PC-9 (cell line): ENCODE measurements around the gene COL6A1. TPM values are rescaled to one million over a fixed set of nuclear protein-coding genes. Genes with fewer than 3 reads are reported as not detected.
"Not testable (repeated sequence)": the region's sequence is repeated elsewhere in the genome, so short reads cannot be mapped to it uniquely, and the experiment has no call there.

Experiments
- BruUV-seq: library from RNA; stranded (reverse); fragments of 400-500 nt; replicated peaks from 2 replicates; lab custom pipeline; 2021; lab: Mats Ljungman, UMichigan
- CTCF ChIA-PET: fragments of 300-600 bp; sonication (Branson Sonifier 250); formaldehyde crosslinking; loops from one replicate; lab custom pipeline; 2022; ENCODE audit warnings: antibody characterized with exemption; lab: Charles Lee
- POLR2A ChIA-PET: fragments of 300-600 bp; sonication (Branson Sonifier 250); formaldehyde crosslinking; loops from one replicate; lab custom pipeline; 2022; ENCODE audit warnings: antibody characterized with exemption; ENCODE audit not compliant: unreplicated experiment; lab: Charles Lee
- DNase-seq, 2 experiments: peaks; one replicate each; pipeline versions ENCODE4 v3.0.0 to v3.0.0-alpha.2; 2015 to 2022; ENCODE audit warnings: mixed read lengths in 1 of 2
- H2AFZ ChIP-seq: fragments of 200-600 bp; sonication (generic); 2 replicates; pipeline ENCODE4 v1.8.1; 2017; ENCODE audit warnings: antibody characterized with exemption
- H3F3A ChIP-seq: fragments of 200-600 bp; sonication (generic); 2 replicates; pipeline ENCODE4 v1.8.1; 2017; ENCODE audit warnings: antibody characterized with exemption, mild to moderate bottlenecking, low read depth; ENCODE audit not compliant: insufficient read depth
- H3K27ac ChIP-seq: fragments of 200-600 bp; sonication (generic); 2 replicates; pipeline ENCODE4 v1.6.1; 2016; ENCODE audit warnings: mixed run types
- H3K27me3 ChIP-seq: fragments of 200-600 bp; sonication (generic); 2 replicates; pipeline ENCODE4 v1.6.1; 2016; ENCODE audit warnings: low read depth, mixed run types; ENCODE audit not compliant: insufficient read depth
- H3K36me3 ChIP-seq: fragments of 200-600 bp; sonication (generic); 2 replicates; pipeline ENCODE4 v1.6.1; 2016; ENCODE audit warnings: low read depth, mixed run types
- H3K4me1 ChIP-seq: fragments of 200-600 bp; sonication (generic); replicated peaks from 2 replicates; pipeline ENCODE4 v1.6.1; 2016; ENCODE audit warnings: mixed run types; ENCODE audit not compliant: insufficient read depth
- H3K4me2 ChIP-seq: fragments of 200-600 bp; sonication (generic); 2 replicates; pipeline ENCODE4 v1.6.1; 2017; ENCODE audit warnings: mixed run types
- H3K4me3 ChIP-seq: fragments of 200-600 bp; sonication (generic); 2 replicates; pipeline ENCODE4 v1.6.1; 2016; ENCODE audit warnings: mixed run types
- H3K79me2 ChIP-seq: fragments of 200-600 bp; sonication (generic); 2 replicates; pipeline ENCODE4 v1.6.1; 2017; ENCODE audit warnings: low read depth, mixed run types
- H3K9me2 ChIP-seq: fragments of 200-600 bp; sonication (generic); 2 replicates; pipeline ENCODE4 v1.8.1; 2017; ENCODE audit warnings: mild to moderate bottlenecking; ENCODE audit not compliant: insufficient read depth
- H3K9me3 ChIP-seq: fragments of 200-600 bp; sonication (generic); 2 replicates; pipeline ENCODE4 v1.8.1; 2016; ENCODE audit warnings: low read depth; ENCODE audit not compliant: insufficient read depth
- H4K20me1 ChIP-seq: fragments of 200-600 bp; sonication (generic); 2 replicates; pipeline ENCODE4 v1.8.1; 2017; ENCODE audit not compliant: insufficient read depth
- EZH2 ChIP-seq: fragments of 200-600 bp; sonication (generic); IDR thresholded peaks from 2 replicates; pipeline ENCODE4 v1.8.0; 2017; ENCODE audit warnings: antibody characterized with exemption, low read depth
- intact Hi-C: fragments of 100-400 bp; cut with micrococcal nuclease; formaldehyde crosslinking; loops from one replicate; pipeline ENCODE4 v1.10.0; 2022; ENCODE audit not compliant: unreplicated experiment
- total RNA-seq: library from RNA; stranded (reverse); gene quantifications from 2 replicates; pipeline ENCODE4 v1.2.3, GENCODE V29; 2021
- TF ChIP-seq, protein P1 (sequence below): fragments of 200-600 bp; sonication (generic); conservative IDR thresholded peaks from 2 replicates; pipeline ENCODE4 v1.6.1; 2017; ENCODE audit warnings: mixed run types, antibody characterized with exemption, mild to moderate bottlenecking, moderate library complexity

COL6A1 gene
- total RNA-seq, 1 experiment from 2014 or later: 43.1 TPM

DNA sequence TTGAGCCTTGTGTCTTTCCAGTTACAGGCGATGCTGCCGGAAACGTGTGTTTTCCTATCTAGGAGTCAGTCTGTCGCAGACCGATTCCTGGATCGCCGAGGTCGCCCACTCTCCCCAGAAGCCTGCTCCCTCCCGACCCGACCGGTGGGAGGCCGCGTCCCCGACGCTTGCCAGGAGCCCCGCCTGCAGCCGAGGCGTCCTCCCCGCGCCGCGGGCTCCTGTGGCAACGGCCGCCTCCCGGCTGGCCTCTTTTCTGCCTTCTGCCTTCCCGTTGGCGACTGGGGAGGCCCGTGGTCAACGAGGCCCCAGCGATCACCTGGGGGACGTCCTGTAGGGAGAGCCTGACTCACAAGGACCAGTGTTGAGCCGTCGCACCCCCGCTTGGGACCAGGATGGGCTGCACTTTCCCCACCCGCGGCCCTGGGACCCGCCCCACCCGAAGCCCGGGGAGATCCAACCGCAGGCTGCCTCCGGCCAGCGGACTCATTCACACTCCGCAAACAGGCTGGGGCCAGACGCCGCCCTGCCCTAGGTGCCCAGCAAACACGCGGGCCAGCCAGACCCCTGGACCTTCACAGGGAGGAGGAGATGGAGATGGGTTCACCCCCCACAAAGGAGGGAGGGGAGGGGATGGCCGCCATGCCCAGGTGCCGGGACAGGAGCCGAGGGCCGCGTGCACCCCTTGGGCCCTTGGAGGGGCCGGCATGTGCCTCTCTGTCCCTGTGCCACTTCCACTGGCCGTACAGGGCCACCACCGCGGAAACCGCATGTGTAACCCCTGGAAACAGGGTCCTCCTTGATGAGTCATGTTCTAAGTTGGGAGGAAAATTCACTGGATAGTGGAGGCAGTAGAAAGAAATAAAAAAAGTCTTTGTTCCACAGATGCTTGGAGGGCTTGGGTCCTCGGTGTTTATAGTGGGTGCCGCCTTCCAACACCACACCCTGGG is 7.2 kb upstream of the COL6A1 start:
- no peaks in the 10 kb centered on the region for H4K20me1 ChIP-seq
- ChIA-PET POLR2A (no interaction called here), CTCF (interaction anchor here (0.7 to 1.7 kb wide), 2 partner anchors 169 to 744 kb away, joined by 5 to 12 read pairs; no protein-coding TSS in a partner anchor)
- no peaks in the 10 kb centered on the region for H3K27me3 ChIP-seq
- H3K9me3 ChIP-seq: no peaks in the 10 kb centered on the region
- BruUV-seq: no TSS peak
- peaks cover 6% of the 10 kb centered on the region; the same call in 1 of the 2 replicates for H3F3A ChIP-seq
- 0 out of 2 replicates have a peak overlapping the region, but pooled peaks have one; percentile 26 for H3K4me2 ChIP-seq
- intact Hi-C loops: loop anchor here (5.0 kb wide), 1 partner anchor 123 kb away; the partner anchor contains the start of gene COL6A2
- H3K9me2 ChIP-seq: no peaks in the 10 kb centered on the region
- DNase-seq: peak in 1 of 2 experiments; percentile 31
- H3K79me2 ChIP-seq: no peaks in the 10 kb centered on the region
- H3K27ac ChIP-seq: no peak overlapping the region
- H3K4me3 ChIP-seq: no peak overlapping the region
- no peak overlapping the region for H2AFZ ChIP-seq
- TF ChIP-seq, protein P1, sequence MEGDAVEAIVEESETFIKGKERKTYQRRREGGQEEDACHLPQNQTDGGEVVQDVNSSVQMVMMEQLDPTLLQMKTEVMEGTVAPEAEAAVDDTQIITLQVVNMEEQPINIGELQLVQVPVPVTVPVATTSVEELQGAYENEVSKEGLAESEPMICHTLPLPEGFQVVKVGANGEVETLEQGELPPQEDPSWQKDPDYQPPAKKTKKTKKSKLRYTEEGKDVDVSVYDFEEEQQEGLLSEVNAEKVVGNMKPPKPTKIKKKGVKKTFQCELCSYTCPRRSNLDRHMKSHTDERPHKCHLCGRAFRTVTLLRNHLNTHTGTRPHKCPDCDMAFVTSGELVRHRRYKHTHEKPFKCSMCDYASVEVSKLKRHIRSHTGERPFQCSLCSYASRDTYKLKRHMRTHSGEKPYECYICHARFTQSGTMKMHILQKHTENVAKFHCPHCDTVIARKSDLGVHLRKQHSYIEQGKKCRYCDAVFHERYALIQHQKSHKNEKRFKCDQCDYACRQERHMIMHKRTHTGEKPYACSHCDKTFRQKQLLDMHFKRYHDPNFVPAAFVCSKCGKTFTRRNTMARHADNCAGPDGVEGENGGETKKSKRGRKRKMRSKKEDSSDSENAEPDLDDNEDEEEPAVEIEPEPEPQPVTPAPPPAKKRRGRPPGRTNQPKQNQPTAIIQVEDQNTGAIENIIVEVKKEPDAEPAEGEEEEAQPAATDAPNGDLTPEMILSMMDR: no peak
- no peak for TF ChIP-seq EZH2
- H3K4me1 ChIP-seq: peaks cover 16% of the 10 kb centered on the region
- H3K36me3 ChIP-seq: no peaks in the 10 kb centered on the region

DNA sequence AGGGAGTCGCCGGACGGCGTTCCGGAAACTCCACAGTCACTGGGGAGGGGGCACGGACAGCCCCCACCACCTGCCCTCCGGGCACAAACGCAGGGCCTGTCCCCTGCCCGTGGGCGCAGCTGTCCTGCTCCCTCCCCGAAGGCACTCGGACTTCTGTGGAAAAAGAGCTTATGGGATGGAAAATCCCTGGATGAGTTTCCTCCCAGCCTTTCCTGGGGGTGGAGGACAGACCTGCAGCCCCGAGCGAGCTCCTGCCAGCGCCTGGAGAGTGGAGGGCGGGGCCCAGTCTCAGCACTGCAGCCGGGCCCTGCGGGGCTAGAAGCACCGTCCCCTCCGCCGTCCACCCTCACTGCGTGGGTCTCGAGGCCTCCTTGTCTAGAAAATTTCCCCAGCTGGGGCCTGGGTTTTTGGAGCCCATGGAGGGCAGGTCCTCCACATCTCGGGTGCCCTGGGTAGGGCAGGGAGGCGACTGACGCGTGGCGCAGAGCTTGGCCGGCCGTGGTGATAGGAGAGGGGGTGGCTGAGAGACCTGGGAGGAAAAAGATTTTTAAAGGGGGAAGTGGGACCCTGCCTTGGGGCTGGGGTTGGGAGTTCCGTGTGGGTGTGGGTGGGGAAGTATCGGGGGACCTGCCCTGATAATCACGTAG is 6.4 kb upstream of the COL6A1 start:
- POLR2A ChIA-PET: no interaction called here
- DNase-seq: no peak
- Histone ChIP-seq H3K4me1 (peaks cover 16% of the 10 kb centered on the region), H3K79me2 (no peaks in the 10 kb centered on the region), H3F3A (peaks cover 11% of the 10 kb centered on the region; the same call in 1 of the 2 replicates), H4K20me1 (no peaks in the 10 kb centered on the region), H3K27ac (no peak overlapping the region), H3K36me3 (no peaks in the 10 kb centered on the region), H3K9me3 (no peaks in the 10 kb centered on the region), H3K4me3 (no peak overlapping the region), H2AFZ (no peak overlapping the region), H3K27me3 (no peaks in the 10 kb centered on the region), H3K9me2 (no peaks in the 10 kb centered on the region), H3K4me2 (no peak overlapping the region)
- CTCF ChIA-PET: no interaction called here
- no TSS peak for BruUV-seq
- intact Hi-C loops: no loop called here
- no peak for TF ChIP-seq EZH2
- TF ChIP-seq, protein P1: no peak

DNA sequence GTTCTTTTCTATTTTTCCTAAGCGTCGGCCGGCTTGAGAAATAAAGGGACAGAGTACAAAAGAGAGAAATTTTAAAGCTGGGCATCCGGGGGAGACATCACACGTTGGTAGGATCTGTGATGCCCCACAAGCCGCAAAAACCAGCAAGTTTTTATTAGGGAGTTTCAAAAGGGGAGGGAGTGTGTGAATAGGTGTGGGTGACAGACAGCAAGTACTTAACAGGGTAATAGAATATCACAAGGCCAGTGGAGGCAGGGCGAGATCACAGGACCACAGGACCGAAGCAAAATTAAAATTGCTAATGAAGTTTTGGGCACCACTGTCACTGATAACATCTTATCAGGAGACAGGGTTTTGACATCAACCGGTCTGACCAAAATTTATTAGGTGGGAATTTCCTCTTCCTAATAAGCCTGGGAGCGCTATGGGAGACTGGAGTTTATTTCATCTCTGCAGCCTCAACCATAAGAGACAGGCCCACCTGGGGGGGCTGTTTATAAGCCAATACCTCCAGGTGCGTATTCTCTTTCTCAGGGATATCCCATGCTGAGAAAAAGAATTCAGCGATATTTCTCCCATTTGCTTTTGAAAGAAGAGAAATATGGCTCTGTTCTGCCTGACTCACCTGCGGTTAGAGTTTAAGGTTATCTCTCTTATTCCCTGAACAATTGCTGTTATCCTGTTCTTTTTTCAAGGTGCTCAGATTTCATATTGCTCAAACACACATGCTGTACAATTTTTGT is 5.7 kb upstream of the COL6A1 start:
- peaks cover 16% of the 10 kb centered on the region for H3K4me1 ChIP-seq
- H4K20me1 ChIP-seq, CTCF ChIA-PET, H3K9me3 ChIP-seq, H3K36me3 ChIP-seq, H3K79me2 ChIP-seq, intact Hi-C loops, H2AFZ ChIP-seq, DNase-seq, H3K9me2 ChIP-seq, POLR2A ChIA-PET, H3K4me3 ChIP-seq, H3K27ac ChIP-seq, BruUV-seq, H3K27me3 ChIP-seq: not testable (repeated sequence)
- H3K4me2 ChIP-seq: 0 out of 2 replicates have a peak overlapping the region, but pooled peaks have one; percentile 16
- peaks cover 11% of the 10 kb centered on the region; the same call in 1 of the 2 replicates for H3F3A ChIP-seq
